ENCODE data around the gene LAMA5. TPM values are rescaled to one million over a fixed set of nuclear protein-coding genes. Genes with fewer than 3 reads are reported as not detected.

LAMA5 gene
- total RNA-seq, 1 experiment from 2014 or later: 4.5 TPM

DNA sequence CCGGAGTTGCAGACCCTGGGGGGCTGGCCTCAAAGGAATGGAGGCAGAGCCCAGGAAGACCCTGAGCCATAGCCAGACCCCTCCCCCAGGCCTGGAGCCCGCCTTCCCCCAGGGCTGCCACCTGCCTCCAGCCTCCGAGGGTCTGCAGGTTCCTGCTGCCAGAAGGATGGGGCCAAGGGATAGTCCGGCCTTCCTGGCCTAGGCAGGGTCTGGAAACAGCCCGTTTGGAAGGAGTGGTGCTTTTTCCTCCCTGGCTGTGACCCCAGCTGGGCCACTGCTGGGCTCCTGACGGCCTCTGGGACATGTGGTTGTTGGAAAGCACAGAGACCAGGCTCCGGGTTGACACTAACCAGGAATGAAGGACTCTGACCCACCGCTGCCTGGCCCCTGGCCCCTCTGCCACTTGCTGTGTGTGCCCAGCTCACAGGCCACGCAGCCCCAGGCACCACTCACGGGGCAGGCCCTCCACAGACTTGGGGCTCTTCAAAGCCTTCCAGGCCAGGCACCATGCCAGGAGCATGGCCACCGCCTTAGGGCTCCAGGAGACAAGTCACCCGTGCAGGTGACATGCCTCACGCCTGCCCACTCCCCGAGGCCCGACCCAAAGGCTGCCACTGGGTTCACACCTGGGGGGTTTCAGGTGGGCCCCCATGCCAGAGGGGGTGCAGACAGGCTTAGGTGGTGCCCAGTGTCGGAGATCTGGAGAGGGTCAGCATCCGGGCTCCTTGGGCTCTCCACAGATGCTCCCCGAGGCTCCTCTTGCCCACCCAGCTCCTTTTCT is 3.9 kb upstream of the LAMA5 start:
- no peak for DNase-seq (ENCODE audit: low spot score)

DNA sequence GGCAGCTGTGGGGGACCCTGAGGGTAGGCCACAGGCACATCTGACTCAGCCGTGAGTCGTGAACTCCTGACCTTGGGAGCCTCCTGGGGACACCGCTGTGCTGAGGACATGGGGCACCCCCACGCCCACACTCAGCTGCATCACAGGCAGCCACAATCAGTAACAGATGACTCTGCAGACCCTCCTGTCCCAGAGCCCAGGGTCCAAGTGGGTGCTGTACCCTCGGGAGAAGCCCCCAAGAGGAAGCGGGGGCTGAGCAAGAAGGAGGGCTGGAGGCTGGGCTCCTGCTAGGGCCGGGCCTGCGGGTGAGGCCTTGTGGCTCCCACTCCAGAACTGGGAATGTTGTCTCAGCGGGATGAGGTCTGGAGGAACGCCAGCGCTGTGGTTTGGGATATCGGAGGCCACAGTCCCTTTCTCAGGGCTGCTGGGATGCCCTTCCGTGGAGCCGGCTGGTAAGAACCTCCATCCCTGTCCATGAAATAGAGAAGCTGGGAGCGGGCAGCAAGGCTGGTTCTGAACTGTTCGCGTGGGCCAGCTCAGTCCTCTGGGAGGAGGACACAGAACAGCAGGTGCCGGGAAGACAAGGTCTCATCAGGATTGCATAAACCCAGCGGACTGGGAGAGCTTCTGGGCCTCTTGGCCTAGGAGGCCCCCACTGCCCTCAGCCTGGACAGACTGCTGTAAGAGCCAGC is 3.1 kb upstream of the LAMA5 start:
- DNase-seq (ENCODE audit: low spot score): peak; percentile 95

DNA sequence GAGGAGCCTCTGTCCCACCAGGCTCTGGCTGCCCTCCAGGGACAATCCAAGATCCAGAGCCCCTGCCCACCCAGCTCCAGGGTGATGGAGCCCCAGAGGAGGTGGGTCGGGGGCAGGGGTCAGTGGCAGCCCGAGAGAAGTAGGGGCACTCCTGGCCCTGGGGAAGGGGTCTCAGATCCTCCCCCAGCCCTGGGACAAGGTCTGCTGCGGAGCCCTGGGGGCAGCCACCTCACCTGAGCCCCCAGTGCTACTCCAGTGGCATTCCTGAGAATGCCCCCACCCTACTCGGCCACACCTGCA is 2.7 kb upstream of the LAMA5 start:
- no peak for DNase-seq (ENCODE audit: low spot score)

DNA sequence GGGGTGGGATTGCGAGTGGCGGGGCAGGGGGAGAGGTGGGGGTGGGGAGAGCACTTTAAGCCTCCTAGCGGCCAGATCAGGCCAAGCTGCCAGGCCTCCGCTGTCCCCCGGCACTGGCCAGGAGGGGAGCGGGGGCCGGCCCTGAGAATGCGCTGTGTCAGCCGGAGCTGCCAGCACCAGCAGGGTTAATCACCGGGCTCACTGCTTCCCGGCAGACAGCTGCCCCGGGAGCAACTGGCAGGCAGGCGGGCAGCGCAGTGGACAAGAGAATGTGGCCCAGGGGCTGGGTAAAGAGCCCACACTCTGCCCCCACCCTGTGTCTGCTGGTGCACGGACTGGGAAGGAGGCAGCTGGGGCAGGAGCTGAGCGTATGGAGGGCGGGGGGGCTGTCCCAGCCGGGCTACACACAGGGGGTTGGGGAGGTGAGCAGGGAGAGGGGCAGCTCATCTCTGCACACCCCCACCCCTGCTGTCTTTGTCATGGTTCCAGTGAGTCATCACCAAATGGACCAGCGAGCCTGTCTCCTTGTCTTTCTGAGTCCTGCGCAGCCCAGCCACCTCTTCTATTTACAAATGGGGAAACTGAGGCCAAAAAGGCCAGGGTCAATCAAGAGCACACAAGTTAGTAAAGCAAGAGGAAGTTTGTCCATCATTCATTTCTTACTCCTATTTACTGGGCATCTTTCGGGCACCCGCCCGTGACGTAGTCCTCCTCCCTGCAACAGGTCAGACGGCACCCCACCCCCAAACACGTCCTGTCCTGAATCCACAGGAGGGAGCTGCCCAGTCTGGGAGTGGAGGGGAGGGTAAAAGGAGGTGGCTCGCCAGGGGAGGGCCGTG is 2.1 kb upstream of the LAMA5 start:
- DNase-seq (ENCODE audit: low spot score): peak; percentile 74

DNA sequence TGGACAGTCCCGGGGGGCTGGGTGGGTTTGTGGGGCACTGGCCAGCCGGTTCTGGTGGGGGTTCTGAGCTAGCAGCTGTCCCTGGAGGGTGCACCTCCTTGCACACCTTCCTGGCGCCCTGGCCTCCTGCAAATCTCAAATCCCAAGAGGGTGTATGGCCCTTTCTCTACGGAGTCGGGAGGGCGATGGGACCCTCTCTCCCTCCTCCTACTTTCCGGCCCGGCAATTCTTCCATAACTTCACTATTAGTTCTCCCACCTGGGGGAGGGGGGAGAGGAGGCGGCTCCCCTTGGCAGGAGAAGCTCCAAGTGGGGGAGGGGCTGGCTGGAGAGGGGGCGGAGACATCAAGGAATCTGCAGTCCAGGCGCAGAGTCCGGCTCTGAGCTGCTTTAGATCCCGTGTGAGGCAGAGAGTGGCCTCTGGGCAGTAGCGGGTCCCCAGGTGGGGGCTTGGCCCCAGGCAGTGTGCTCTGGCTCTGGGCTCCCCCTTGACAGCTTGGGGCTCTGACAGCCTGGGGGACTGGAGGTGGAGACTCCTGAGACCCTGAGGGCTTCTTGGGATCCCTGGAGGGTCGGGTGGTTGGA is 1.4 kb upstream of the LAMA5 start:
- DNase-seq (ENCODE audit: low spot score): no peak

DNA sequence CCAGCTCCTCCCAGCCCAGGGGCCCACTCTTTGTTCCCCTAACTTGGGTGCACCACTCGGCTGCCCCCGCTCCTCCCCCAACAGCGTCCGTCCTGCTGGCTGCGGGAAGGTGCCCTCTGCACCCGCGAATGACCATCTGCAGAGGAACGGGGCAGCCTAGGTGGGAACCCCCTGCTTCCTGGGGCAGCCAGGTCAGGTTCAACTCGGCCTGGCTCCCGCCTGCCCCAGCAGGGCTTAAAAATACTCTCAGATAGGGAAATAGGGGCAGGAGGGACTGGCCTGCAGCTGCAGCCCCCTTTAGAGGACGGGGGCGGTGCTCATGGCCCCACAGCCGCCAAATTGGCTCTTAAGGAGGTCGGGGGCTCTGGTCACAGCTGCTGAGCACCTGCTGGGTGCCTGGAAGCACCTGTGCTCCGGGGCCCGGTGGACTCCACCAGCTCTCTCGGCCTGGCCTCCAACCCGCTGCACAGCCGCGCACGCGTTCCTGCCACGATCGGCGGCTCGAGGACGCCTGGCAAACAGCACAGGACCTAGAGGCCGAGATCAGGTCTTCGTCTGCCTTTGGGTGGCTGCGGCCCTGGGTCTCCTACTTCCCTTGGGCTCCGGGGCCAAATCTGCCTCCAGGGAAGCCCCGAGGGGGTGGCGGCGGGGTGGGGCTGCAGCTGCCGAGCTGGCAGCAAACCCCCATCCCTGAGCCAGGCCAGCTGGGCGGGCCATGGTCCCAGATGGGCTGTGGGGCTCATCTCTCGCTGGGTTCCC is 700 bp upstream of the LAMA5 start:
- no peak for DNase-seq (ENCODE audit: low spot score)

DNA sequence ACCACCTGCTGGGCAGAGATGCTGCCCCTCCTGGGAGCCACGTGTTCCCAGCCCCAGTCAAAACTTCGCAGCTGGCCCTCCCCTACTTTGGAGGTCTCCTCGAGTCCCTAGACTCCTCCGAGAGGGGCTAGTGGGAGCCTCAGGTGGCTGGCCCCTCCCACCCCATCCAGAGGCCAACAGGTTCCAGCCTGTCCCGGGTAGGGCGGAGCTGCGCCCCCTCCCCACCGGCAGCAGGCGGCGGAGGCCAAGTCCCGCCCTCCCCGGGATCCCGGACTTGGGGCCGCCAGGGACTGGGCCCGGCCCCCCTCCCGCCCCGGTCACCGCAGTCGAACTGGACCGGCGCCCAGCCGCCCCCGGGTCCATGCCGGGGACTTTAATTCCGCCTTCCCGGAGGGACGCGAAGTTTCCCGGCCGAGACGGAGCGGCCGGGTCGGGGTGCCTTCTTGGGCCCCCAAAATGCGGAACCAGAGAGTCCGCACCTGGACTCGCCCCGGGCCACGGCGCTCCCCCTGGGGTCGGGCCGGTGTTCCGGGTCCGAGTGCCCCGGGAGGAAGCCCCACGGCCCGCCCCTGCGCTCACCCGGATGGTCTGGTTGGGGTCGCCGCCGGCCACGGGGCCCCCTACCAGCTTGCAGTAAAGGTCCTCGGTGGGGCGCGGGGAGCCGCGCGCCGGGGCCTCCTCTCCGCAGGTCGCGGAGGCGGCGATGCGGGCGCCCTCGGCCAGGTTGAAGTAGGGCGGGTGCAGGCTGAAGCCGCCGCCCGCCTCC is 559 bp downstream of the LAMA5 start:
- no peak for DNase-seq (ENCODE audit: low spot score)

DNA sequence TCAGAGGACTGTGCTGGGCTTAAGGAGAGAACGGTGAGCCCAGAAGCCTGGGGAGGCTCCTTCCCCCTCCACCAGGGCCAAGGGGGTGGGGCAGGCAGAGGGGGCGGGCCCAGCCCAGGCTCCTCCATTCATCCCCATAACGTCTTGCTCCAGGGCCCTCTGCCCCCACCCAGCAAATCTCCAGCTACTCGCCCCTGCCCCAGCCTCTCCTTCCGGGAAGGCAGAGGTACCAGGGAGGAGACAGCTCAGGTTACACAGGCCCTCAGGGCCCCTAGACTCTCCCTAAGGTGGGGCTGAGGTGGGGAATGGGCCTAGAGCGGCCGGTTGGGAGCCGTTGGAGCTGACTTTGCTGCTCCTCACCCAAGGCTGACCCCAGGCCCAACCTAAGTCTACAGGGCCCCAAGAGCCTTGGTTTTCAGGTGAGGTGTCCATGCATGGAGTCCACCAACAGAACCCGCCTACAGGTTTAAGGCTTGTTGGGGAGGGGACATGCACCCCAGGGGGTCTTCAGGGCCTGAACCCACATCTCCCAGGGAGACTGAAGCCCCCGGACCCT is 1.2 kb downstream of the LAMA5 start:
- DNase-seq (ENCODE audit: low spot score): peak; percentile 61

DNA sequence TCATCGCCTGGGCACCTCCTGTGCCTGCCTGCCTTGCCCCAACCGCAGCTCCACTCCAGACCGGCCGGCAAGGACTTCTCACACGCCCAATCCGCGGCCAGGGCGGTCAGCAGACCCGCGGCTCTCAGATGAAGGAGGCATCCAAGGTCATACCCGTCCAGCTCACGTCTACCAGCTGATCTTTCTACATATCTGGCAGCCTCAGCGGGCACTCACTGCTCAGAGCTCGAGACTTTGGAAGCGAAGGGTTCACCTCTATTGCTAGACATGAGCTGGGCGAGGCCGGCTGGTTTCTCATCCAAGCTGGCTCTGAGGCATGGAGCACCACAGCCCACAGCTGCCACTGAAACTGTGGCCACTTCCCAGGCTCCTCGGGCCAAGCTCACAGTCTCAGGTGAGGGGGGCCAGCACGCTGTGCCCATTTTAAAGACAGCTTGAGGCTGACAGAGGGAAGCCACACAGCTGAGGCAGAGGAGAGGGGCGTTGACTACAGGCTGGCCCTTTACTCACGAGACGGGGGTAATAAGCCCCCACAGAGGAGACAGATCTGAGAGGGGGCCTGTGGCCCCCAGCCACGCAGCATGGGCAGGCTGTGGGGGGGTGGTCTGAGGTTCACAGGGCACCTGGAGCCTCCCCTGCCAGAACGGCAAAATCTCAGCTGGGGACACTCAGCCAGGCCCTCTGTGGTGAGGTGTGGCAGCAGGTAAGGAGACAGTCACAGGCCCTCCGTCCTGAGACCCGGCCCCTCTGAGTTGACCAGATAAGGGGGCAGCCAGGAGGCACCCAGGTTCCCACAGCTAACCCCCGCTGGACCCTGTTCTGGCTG is 2.0 kb downstream of the LAMA5 start:
- DNase-seq (ENCODE audit: low spot score): no peak

DNA sequence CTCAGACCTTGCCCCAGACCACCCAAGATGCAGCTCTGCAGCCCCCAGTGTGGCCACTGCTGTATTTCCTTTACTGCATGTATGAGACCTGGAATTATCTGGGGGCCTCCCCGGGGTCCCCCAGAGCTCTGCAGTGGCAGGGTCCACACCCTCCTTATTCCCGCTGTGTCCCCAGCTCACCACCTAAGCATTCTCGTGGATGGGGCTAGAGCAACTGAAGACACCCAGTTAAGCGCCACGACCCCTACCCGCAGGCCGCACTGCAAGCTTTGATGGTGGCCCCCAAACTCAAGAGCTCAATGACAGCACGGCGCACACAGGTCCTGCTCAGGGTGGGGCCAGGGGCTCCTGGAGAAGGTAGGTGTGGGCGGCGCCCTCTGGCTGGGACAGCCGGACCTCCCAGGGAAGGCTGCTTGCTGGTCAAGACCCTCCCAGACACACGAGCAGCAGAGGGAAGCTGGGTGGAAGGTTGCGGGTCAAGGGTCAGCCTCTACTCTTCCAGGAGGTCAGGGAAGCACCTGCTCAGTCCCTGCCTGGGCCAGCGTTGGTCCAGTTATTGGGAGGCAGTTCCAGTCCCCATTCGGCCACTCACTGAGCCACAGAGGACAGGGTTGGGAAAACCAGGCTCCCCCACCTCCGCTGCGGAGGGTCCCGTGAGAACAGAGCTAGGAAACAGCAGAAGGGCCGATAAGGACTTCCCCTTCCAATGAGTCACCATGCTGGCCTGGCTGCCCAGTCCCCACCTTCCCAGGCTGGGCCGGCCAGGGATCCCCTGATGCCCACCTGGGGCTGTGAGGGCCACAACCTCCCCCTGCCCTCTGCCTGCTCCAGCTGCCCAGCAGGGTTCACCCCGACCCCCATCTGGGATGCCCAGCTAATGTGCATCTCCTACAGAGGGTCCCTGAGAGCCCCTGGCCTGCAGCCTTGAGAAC is 2.9 kb downstream of the LAMA5 start:
- no peak for DNase-seq (ENCODE audit: low spot score)

DNA sequence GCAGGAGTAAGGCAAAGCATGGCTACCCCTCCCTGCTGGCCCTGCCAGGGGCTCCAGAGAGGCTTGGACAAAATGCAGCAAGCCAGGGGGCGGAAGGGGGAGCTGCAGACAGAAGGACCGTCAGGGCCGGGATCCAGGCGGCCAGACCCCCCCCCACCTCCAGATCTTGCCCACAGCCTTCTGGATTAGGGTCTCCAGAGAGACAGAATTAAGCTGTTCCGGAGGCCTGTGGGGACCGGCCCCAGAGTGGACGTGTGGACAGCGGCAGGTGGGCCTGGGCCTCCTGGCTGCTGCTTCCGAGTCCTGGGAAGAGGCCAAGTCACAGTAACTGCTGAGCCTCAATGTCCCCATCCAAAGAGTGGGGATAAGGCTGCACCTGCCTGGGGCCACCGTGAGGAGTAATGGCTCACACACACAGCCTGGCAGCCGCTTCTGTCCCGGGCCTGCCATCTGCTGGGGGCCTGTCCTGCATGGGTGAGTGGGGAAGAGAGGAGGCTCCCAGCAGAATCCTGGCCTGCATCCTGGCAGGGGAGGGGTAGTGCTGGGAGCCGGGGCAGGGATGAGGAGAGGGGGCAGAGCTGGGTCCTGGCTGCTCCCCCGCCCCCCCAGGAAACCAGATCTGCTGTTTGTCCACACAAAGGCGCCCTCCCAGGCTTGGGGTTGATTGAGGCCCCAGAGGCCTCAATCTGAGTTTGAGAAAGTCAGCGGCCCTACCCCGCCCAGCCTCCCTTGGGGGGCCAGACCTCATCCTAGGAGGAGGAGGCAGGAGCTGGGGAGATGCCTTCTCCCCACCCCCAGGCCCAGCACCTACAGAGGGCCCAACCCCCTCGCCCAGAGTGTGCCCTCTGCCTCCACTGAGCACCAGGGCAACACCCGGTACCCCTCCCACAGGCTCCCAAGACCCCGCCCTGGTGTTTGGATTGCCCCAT is 3.9 kb downstream of the LAMA5 start:
- no peak for DNase-seq (ENCODE audit: low spot score)

DNA sequence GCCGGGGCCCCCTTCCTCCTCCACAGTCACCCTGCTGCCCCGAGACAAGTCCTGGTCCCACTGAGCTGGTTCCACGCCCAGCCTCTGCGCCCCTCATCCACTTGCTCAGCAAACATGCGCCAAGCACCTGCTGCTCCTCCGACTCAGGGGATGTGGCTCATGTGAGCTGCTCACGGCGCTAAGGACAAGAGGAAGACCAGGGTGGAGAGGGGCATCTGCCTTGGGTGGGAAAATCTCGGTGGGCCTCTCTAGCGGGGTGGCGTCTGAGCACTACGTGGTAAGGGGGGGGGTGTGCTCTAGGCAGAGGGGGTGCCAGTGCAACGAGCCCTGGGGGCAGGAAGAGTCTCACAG is 4.5 kb downstream of the LAMA5 start:
- DNase-seq (ENCODE audit: low spot score): no peak

DNA sequence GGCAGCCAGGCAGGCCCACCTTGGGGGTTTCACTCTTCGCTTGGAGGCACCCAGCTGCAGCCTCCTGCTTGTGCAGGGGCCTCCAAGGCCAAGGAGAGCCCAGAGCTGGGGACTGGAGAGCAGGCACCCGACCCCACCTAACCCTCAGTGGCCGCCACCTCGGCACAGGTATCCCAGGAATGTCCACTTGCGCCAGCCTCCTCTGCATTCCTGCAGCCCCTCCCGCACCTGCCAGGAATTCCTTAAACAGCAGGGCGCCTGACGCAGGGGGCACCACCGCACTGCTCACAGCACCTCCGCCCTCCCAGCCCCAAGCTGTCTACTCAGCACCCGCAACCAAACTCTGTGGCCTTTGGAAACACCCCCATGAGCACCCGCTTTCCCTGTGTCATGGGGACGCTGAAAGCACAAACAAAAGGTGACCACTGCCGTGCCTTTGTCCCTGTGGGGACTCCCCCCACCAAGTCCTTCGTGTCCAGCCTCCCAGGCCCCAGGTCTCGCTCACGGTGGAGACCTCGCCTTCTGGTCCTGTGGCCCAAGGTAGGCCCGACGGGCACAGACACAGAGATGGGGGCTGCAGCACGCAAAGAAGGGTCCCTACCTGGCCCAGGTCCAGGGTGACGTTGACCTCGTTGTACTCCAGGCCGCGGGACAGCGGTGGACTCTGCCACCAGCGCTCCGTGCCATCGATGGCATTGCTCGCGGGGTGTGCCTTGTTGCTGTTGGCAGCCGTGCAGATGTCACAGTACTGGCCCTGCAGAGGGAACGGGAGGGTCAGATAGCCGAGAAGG is 5.1 kb downstream of the LAMA5 start:
- no peak for DNase-seq (ENCODE audit: low spot score)

DNA sequence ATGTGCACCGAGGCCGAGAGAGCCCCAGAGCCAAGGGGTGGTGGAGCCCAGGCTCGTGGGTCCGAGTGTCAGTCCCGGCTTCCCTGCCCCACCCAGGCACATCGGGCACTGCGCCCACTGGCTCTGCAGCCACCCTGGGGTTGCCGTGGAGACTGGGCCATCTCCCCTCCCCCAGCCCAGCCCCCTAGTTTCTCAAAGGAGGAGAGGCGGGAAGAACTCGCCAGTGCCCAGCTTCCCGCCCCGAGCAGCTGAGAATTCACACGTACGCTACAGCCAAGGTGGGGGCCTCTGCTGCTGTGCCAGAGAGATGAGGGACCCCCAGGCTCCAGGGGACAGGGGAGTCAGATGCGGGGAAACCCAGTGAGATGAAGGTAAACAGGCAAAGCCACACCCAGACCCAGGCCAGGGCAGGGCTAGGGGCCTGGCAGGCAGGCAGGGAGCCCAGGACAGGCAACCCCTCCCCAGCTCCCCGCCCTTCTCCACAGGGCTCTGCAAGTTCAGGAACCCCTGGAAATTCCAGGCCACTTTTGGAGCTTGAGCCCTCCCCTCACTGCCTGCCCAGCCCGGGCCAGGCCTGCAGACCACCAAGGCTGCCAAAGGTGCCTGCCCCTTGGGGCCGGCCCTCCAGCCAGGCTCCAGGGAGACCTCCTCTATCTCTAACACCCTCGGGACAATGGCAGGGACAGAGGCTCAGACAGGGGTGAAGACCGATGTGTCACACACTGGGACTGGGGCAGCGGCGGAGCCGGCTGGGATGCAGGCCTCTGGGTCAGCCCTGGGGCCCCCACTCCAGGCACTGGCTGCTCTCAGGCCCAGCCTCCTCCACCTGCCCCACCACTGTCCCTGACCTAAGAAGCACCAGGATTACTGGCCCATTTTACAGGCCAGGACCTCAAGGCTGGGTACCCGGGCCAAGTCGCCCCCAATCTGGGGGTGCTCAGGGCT is 6.0 kb downstream of the LAMA5 start:
- no peak for DNase-seq (ENCODE audit: low spot score)

DNA sequence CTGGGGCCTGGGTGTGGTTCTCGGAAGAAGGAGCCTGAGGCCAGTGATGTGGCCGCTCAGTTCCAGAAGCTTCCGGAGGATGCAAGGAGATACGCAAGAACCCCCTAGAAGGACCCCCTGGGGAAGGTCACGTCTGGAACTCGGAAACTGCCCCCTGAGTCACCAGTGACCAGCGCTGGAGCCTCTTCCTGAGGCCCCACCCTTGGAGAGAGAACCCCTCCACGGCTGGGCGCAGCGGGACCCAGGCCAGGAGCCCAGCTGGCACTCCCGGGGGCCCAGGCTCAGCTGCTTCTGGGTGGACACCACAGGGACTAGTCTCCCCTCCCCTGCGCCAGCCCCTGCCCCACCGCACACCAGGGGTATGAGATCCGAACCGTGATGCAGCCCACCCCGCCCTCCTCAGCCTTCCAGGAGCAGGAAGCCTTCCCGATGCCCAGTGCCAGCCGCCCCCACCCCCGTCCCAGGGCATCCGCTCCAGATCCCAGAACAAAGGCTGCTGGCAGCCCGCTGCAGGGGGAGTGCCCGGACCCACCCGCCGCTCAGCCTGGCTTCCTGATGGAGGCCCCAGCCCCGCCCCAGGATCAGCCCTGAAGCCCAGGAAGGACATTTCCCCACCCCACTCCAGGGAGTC is 7.5 kb downstream of the LAMA5 start:
- no peak for DNase-seq (ENCODE audit: low spot score)

All from H4 (cell line).